Measurements from ENCODE around the gene PFDN5. TPM values are rescaled to one million over a fixed set of nuclear protein-coding genes. Genes with fewer than 3 reads are reported as not detected.

The PFDN5 gene
- total RNA-seq, 1 experiment from 2014 or later, result 288 TPM

DNA sequence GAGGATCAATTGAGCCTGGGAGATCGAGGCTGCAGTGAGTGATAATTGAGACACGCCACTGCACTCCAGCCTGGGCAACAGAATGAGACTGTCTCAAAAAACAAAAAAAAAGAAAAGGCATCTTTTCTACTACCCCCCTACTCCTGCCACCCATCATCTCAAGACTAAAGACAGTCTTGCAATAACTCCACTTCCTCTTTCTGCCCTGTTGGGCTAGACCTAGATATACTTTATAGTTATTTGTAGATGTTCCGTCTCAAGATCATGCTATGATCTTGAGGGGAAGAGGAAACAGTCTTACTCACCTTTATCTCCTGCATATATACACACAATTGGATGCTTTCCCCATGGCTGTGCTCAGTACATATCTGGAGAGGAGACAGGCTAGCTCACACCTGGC lies 39.3 kb upstream of the PFDN5 start:
- CTCF ChIA-PET, result no interaction called here
- DNase-seq (ENCODE audit: low spot score), result no peak
- intact Hi-C loops (cut with micrococcal nuclease; ENCODE audit: unreplicated experiment), result no loop called here
- Histone ChIP-seq H3K36me3 (ENCODE audit: insufficient read depth, low read length, poor library complexity, severe bottlenecking) (no peaks in the 10 kb centered on the region), H3K27me3 (replicated peaks; ENCODE audit: insufficient read depth, low read depth, low read length, poor library complexity) (no peaks in the 10 kb centered on the region), H3K27ac (ENCODE audit: low read depth, low read length, poor library complexity, severe bottlenecking) (no peak overlapping the region), H3K4me3 (ENCODE audit: low read depth, low read length, poor library complexity, severe bottlenecking) (no peak overlapping the region), H3K9me3 (ENCODE audit: low read depth, low read length, poor library complexity, severe bottlenecking) (no peaks in the 10 kb centered on the region), H3K4me1 (ENCODE audit: insufficient read depth, low read length, poor library complexity, severe bottlenecking) (peaks cover 6% of the 10 kb centered on the region)
- BruUV-seq (replicated peaks), result no TSS peak
- no peak for TF ChIP-seq CTCF (conservative IDR thresholded peaks at IDR 0.05; ENCODE audit: low read depth, low read length)
- POLR2A ChIA-PET (ENCODE audit: low non-redundant PET), result no interaction called here

- CTCF ChIA-PET, result no interaction called here
- TF ChIP-seq EZH2 (IDR thresholded peaks at IDR 0.05; ENCODE audit: borderline replicate concordance, low read depth, low read length, poor library complexity, severe bottlenecking) (no peak), CTCF (conservative IDR thresholded peaks at IDR 0.05; ENCODE audit: low read depth, low read length) (no peak)
- no peak overlapping the region for H3K4me3 ChIP-seq (ENCODE audit: low read depth, low read length, poor library complexity, severe bottlenecking)
These were observed 36.5 kb upstream of the PFDN5 start for GRCh38 chr12:53258541-53259539.

DNA sequence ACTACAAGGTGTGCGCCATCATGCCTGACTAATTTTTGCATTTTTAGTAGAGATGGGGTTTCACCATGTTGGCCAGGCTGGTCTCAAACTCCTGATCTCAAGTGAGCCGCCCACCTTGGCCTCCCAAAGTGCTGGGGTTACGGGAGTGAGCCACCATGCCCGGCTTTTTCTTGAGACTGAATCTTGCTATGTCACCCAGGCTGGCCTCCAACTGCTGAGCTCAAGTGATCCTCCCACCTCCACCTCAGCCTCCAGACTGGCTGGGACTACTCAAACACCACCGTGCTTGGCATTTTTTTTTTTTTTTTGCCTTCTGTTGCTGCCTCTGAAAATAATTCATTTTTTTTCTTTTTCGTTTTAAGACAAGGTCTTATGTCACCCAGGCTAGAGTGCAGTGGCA lies 35.5 kb upstream of the PFDN5 start:
- POLR2A ChIA-PET (ENCODE audit: low non-redundant PET), result no interaction called here
- TF ChIP-seq EZH2 (IDR thresholded peaks at IDR 0.05; ENCODE audit: borderline replicate concordance, low read depth, low read length, poor library complexity, severe bottlenecking) (no peak), CTCF (conservative IDR thresholded peaks at IDR 0.05; ENCODE audit: low read depth, low read length) (no peak)
- Histone ChIP-seq H3K4me1 (ENCODE audit: insufficient read depth, low read length, poor library complexity, severe bottlenecking) (no peaks in the 10 kb centered on the region), H3K36me3 (ENCODE audit: insufficient read depth, low read length, poor library complexity, severe bottlenecking) (no peaks in the 10 kb centered on the region), H3K27ac (ENCODE audit: low read depth, low read length, poor library complexity, severe bottlenecking) (no peak overlapping the region), H3K9me3 (ENCODE audit: low read depth, low read length, poor library complexity, severe bottlenecking) (no peaks in the 10 kb centered on the region), H3K27me3 (replicated peaks; ENCODE audit: insufficient read depth, low read depth, low read length, poor library complexity) (no peaks in the 10 kb centered on the region), H3K4me3 (ENCODE audit: low read depth, low read length, poor library complexity, severe bottlenecking) (no peak overlapping the region)
- CTCF ChIA-PET, result no interaction called here
- intact Hi-C loops (cut with micrococcal nuclease; ENCODE audit: unreplicated experiment), result no loop called here
- BruUV-seq (replicated peaks), result no TSS peak
- no peak for DNase-seq (ENCODE audit: low spot score)

More at GRCh38 chr12:53258541-53259539, 36.5 kb upstream of the PFDN5 start:
- BruUV-seq (replicated peaks), result no TSS peak
- no peak overlapping the region for H3K27ac ChIP-seq (ENCODE audit: low read depth, low read length, poor library complexity, severe bottlenecking)
- H3K27me3 ChIP-seq (replicated peaks; ENCODE audit: insufficient read depth, low read depth, low read length, poor library complexity), result no peaks in the 10 kb centered on the region
- intact Hi-C loops (cut with micrococcal nuclease; ENCODE audit: unreplicated experiment), result no loop called here
- POLR2A ChIA-PET (ENCODE audit: low non-redundant PET), result no interaction called here
- H3K9me3 ChIP-seq (ENCODE audit: low read depth, low read length, poor library complexity, severe bottlenecking), result no peaks in the 10 kb centered on the region
- DNase-seq (ENCODE audit: low spot score), result no peak
- H3K36me3 ChIP-seq (ENCODE audit: insufficient read depth, low read length, poor library complexity, severe bottlenecking), result no peaks in the 10 kb centered on the region
- H3K4me1 ChIP-seq (ENCODE audit: insufficient read depth, low read length, poor library complexity, severe bottlenecking), result no peaks in the 10 kb centered on the region
